ENCODE results near the gene MOB2.

The MOB2 gene

DNA sequence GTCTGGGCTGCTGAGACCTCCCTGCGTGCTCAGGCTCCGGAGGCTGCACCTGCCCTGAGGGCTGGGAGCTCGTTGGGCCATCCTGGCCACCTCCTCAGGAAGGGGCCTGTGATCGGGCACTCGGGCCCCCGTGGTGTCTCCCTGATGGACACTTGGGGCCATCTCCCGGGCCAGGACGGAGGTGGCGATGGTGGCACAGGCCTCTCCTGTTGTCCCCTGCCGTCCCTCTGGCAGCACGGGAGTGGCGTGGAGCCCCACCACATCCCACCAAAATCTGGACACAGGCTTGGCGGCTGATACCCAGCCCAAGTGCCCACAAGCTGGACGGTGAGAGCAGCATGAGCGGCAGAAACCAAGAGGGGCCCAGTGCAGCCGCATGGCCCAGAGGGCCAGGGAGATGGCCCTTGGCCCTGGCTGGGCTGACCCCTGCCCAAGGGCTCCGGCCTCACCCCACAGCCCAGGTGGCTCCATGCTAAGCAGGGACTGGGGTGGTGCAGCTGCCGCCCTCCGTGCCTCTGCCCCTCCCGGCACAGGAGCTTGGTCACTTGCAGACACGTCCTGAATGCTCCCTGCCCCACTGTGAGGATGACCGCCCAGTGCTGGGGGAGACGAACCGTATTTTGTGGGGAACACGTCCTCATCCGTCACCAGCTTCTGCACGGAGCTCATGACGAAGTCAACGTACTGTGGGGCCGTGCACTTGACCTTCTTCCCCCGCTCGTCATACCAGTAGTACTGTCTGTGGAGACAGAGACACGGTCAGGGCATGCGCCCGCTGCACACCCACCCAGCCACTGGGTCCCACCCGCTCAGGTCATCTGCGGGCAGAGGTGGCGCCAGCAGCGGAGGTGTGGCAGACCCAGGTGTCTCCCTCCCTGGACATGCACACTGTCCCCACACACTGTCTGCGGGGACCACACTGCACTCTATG lies 15.6 kb downstream of the MOB2 start:
- no peak for DNase-seq (ENCODE audit: low spot score)

DNA sequence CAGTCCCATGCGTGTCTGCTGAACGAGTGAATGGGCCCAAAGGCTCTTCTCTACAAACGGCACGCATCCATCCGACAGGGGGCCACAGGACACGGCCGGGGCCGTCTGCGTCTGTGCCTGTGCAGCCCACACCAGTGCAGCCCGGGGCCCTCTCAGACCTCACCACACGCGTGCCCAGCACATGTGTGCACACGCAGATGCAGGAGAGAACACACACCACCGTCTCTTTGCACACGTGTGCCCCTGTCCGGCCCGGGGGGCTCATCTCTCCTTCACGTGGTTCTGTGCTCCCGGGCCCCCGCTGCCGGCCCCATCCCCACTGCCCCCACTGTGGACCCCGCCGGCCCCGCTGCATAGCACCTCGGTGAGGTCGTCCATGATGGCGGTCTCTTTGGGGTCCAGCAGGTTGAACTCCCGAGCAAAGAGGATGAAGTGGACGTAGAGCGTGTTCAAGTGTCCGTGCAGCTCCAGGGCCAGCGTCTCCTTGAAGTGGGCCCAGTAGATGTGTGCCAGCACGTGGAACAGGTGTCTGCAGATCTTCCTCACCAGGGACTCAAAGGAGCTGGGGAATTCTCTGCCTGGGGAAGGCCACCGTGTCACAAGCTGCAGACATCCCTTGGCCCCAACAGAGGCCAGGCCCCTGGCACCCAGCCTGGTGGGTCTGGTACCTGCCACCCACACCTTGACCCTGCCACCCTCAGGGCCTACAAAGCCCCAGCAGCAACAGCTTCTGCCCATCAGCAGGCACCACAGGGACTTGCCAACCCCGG lies 16.5 kb downstream of the MOB2 start:
- no peak for DNase-seq (ENCODE audit: low spot score)

DNA sequence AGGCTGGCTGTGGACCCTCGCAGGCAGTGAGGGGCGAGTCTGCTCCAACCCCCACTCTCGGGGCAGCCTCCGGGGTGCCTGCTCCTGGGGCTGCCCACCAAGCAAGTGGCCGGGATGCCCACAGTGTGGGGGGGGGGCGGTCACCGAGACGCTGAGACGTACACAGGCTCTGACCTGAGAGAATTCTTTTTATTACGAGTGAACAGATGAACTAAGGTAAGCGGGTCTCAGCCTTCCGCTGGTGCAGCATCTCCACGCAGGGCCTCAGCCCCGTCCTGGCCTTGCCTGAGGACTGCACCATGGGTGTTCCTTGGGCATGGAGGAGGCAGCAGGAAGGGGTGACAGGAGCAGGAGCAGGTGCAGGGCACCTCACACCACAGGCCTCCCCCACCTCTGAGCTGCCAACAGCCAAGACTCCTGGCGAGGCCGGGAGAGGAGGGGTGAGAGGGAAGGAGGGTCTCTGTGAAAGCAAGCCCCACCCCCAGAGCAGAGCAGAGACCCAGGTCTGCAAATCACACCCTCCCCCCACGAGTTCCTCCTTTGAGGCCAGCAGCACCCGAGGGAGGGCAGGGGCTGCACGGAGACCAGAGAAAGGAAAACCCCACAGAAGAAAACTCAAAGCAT lies 17.2 kb downstream of the MOB2 start:
- DNase-seq (ENCODE audit: low spot score): no peak

- DNase-seq (ENCODE audit: low spot score): no peak
Observed at GRCh38 chr11:1468473-1469066, 18.0 kb downstream of the MOB2 start.

DNA sequence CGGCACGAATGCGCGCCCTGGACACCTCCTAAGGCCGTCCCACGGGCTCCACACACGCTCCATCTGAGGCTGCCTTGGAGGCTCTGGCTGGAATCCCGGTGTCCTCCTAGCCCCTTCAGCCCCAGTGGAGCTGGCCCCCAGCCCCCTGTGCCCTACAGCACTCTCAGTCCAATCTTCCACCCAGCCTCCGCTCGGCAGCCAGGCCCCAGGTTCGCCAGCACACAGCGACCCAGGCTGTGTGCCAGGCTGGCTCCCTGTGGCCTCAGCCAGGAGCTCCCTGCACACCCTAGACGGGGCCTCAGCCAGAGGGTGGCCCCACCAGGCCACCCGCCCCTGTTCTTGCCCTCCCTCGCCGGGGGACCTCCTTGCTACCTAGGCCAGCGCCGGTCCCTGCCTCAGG lies 18.6 kb downstream of the MOB2 start:
- DNase-seq (ENCODE audit: low spot score): no peak

DNA sequence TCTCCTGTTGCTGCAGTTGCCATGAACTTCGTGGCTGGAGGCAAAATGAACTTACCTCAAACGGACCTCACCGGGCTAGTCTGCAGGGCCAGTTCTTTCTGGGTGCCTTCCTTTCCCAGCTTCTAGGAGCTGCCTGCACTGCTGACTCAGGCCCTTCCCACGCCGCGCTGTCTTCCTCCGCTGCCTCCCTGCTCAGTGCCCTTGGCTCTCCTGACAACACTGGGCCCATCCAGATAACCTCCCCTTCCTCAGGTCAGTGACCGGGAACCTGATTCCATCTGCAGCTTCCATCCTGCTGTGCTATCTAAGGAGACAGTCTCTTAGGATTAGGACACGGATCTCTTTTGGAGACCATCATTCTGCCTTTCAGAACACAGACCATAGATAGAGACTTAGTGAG lies 19.3 kb downstream of the MOB2 start:
- DNase-seq (ENCODE audit: low spot score): no peak

DNA sequence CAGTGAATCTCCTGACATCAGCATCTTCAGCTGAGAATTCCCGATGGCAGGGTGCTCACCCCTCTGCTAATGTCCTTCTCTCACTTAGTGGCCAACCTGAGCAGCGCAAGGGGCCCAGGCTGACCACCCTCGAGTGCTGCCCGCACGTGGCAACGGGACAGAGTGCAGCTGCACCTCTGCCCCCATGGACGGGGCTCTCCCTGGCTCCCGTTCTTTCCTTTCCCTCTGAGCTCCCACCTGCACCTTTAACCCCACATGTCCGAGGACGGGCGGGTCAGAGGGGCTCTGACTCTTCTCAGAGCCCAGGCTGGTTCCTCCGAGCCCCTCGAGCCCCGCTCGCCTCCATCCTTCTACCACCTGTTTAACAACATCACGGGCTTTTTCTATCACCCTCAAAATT lies 19.8 kb downstream of the MOB2 start:
- no peak for DNase-seq (ENCODE audit: low spot score)

DNA sequence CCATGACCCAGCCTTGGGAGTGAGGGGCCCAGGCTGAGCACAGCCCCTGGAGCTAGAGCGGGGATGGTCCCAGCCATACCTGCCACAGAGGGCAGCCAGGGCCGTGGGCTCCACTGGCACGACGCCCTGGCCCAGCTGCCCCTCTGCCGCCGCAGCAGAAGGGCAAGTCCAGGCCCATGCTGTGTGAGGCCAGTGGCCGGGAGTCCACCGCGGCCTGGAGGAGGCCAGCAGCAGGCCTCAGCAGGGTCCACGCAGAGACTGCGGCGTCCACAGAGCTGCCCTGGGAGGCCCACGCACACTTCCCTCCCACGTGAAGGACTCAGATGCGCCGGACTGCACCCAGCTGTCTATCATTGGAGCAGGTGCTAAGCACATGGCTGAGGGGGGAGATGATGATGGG lies 23.5 kb downstream of the MOB2 start:
- no peak for DNase-seq (ENCODE audit: low spot score)

DNA sequence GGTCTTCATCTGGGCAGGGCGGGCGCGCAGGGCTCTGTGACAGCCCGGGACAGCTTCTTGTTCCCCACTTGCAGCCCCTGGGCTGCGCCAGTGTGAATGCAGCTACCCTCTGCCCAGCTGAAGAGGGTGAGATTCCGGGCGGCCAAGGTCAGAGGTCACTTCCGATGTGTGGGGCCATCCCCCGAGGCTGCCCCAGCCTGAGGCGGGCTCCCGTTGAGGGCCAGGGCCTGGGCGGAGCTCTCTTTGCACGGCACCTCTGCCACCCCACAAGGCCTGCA lies 23.9 kb downstream of the MOB2 start:
- DNase-seq (ENCODE audit: low spot score): no peak

- DNase-seq (ENCODE audit: low spot score): no peak
Observed at GRCh38 chr11:1461826-1462697, 24.5 kb downstream of the MOB2 start.

DNA sequence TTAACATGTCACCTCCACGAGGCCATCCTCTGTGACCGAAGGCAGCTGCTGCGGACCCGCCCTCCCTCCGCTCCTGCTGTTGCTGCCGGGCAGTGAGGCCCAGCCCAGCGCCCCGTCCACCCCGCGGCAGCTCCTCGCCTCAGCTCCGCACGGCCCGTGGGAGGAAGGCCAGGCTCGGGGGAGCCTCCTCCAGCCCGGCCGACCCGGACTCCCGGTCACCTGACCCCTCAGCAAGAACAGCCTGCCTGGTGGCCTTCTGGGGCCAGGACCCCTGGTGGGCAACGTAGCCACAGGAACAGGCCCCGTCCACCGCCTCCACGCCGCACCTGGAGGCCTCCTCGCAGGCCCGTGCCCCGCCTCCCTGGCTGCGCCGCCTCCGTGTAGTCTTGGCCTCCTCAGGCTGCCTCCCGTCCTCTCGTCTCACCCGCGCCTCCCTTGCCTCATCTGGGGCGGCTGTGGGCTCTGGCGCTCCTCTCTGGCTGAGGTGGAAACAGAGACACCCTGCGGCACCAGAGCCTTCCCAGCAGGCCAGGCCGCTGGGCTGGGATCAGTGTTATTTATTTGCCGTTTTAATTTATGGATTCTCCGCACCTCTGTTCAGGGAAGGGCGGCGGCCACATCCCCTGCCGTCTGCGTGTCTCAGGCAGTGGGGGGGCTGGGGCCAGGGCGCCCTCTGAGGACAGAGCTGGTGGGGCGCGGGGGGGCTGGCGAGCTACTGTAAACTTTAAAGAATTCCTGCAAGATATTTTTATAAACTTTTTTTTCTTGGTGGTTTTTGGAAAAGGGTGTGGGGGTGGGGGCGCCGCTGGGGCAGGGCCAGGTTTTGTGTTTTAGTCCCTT lies 25.4 kb downstream of the MOB2 start:
- DNase-seq (ENCODE audit: low spot score): no peak

- peak; percentile 68 for DNase-seq (ENCODE audit: low spot score)
Observed at GRCh38 chr11:1460396-1460985, 26.1 kb downstream of the MOB2 start.

- DNase-seq (ENCODE audit: low spot score): no peak
Observed at GRCh38 chr11:1459764-1460395, 26.7 kb downstream of the MOB2 start.

DNA sequence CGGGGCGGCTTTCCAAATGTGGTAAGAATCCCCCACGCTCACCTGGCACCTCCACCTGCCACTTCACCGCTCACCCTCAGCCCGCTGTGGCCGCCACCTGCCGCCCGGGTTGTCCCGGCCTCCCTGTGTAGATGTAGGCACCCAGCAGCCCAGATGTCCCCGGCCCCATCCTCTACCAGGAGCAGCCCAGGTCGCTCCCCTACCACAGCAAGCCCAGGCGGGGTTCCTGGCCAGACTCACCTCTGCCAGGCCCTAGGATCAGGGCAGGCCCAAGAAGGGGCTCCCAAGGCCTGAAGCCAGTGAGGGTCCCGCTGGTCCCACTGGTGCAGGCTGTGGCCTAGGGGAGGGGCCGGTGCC lies 27.4 kb downstream of the MOB2 start:
- DNase-seq (ENCODE audit: low spot score): no peak

GRCh38 chr11:1458340-1459218 lies 28.0 kb downstream of the MOB2 start:
- peak; percentile 25 for DNase-seq (ENCODE audit: low spot score)

- no peak for DNase-seq (ENCODE audit: low spot score)
Observed at GRCh38 chr11:1457856-1458255, 28.7 kb downstream of the MOB2 start.

DNA sequence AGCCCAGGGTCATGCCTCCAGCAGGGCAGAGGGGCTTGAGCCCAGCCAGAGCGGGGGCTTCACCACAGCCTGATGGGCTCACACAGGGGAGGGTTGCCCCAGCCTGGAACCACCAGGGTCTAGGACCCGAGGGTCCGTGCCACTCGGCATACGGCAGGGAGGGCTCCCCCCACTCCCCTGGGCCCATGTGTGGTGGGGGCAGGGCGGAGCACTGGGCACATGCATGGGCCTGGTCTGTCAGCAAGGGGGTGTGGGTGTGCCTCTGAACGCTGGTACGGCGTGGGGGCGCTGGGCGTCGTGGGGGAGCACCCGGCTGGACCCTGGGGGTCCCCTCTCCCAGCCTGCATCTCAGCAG lies 29.3 kb downstream of the MOB2 start:
- no peak for DNase-seq (ENCODE audit: low spot score)

DNA sequence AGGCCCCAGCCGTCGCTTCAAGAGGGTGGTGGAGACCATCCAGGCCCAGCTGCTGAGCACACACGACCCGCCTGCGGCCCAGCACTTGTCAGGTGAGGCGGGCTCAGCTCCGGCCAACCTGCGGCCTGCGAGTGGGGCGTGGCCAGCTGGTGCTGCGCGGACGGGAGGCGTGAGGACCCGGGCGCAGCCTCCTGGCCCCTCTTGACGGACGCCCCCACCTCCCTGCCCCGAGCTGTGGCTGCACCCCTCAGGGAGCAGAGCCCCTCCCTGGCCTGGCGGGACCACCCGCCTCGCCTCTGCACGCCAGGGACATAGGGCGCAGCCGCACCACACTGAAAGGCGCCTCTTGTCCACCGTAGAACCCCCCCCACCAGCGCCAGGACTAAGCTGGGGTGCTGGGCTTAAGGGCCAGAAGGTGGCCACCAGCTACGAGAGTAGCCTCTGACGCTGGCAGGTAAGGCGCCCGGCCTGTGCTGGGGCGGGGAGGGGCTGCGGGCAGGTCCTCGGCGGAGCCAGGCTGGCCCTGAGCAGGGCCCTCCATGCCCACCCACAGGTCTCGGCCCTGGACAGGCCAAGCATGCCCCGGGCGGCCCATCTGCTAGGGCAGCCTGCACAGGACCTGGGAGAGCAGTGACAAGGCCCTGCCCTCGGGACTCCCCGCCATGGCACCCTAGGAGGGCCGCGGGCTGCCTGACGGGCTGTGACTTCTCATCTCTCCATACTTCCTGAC lies 29.8 kb downstream of the MOB2 start:
- no peak for DNase-seq (ENCODE audit: low spot score)
